Endodermal cell (in vitro differentiated cells): ENCODE measurements around the gene ASNSD1. TPM values are rescaled to one million over a fixed set of nuclear protein-coding genes. Genes with fewer than 3 reads are reported as not detected.
A peak's percentile ranks its signal among the peaks of the same experiment; 100 is the strongest.
"Not testable (repeated sequence)": the region's sequence is repeated elsewhere in the genome, so short reads cannot be mapped to it uniquely, and the experiment has no call there.

ENCODE experiments used
- DNase-seq: peaks from one replicate; pipeline ENCODE4 v3.0.0-alpha.2; 2017
- H3K27ac ChIP-seq: 2 replicates; pipeline ENCODE4 v1.5.1; 2013; ENCODE audit warnings: mild to moderate bottlenecking, low read depth, low read length, moderate library complexity
- H3K27me3 ChIP-seq: 2 replicates; pipeline ENCODE4 v1.6.1; 2013; ENCODE audit warnings: mild to moderate bottlenecking, low read length, moderate library complexity; ENCODE audit not compliant: insufficient read depth, control insufficient read depth, poor library complexity, severe bottlenecking
- H3K36me3 ChIP-seq: 2 replicates; pipeline ENCODE4 v1.7.0; 2013; ENCODE audit warnings: mild to moderate bottlenecking, low read length, moderate library complexity; ENCODE audit not compliant: control insufficient read depth, insufficient read depth
- H3K4me1 ChIP-seq: one replicate; pipeline ENCODE4 v1.7.0; 2013; ENCODE audit warnings: low read length; ENCODE audit not compliant: control insufficient read depth, insufficient read depth
- H3K4me3 ChIP-seq: 2 replicates; pipeline ENCODE4 v1.5.1; 2013; ENCODE audit warnings: mild to moderate bottlenecking, low read length, moderate library complexity
- H3K9ac ChIP-seq: 2 replicates; pipeline ENCODE4 v1.6.1; 2013; ENCODE audit warnings: mild to moderate bottlenecking, low read length, moderate library complexity; ENCODE audit not compliant: poor library complexity, severe bottlenecking; ENCODE audit errors: extremely low read depth
- H3K9me3 ChIP-seq: 2 replicates; pipeline ENCODE4 v1.6.1; 2013; ENCODE audit warnings: mild to moderate bottlenecking, low read length, moderate library complexity; ENCODE audit not compliant: control insufficient read depth
- H3K27ac Mint-ChIP-seq: 2 replicates; pipeline ENCODE4 v1.8.0; 2020; ENCODE audit warnings: mixed read lengths
- H3K27me3 Mint-ChIP-seq: 2 replicates; pipeline ENCODE4 v1.8.0; 2021; ENCODE audit warnings: mild to moderate bottlenecking, mixed read lengths; ENCODE audit not compliant: insufficient read depth
- H3K36me3 Mint-ChIP-seq: 2 replicates; pipeline ENCODE4 v1.8.0; 2020; ENCODE audit warnings: low read depth, mixed read lengths
- H3K4me1 Mint-ChIP-seq: 2 replicates; pipeline ENCODE4 v1.8.0; 2020; ENCODE audit warnings: mixed read lengths
- H3K4me3 Mint-ChIP-seq: 2 replicates; pipeline ENCODE4 v1.8.0; 2020; ENCODE audit warnings: mild to moderate bottlenecking, moderate library complexity, mixed read lengths
- H3K9me3 Mint-ChIP-seq: 2 replicates; pipeline ENCODE4 v1.8.0; 2020; ENCODE audit warnings: mild to moderate bottlenecking, mixed read lengths
- CTCF ChIP-seq: fragments of 200-600 bp; sonication (generic); conservative IDR thresholded peaks from 2 replicates; pipeline ENCODE4 v1.5.0; 2021; ENCODE audit warnings: antibody characterized with exemption, mild to moderate bottlenecking
- WGBS, 2 experiments: methylation state at CpG; one replicate each; pipeline versions ENCODE4 v1.1.5 to v1.1.7; 2013; ENCODE audit warnings: missing lambda C conversion rate in 2 of 2, mixed read lengths in 1 of 2; ENCODE audit not compliant: insufficient coverage in 1 of 2, insufficient read length in 1 of 2; 5-methylcytosine and 5-hydroxymethylcytosine counted together
- total RNA-seq, 2 donors: library from RNA; stranded (reverse); fragmentation: NEBNext Ultra II Directional in 1 of 2; extraction: Animal tissue kit (Norgen Biotek cat#: 25700) in 1 of 2; gene quantifications; 2 replicates in 1 of 2; 3 replicates in 1 of 2; pipeline ENCODE4 v1.2.1, GENCODE V29; 2021

ASNSD1 gene
- total RNA-seq, 2 donors from 2014 or later, result 43.3 to 56.2 TPM

DNA sequence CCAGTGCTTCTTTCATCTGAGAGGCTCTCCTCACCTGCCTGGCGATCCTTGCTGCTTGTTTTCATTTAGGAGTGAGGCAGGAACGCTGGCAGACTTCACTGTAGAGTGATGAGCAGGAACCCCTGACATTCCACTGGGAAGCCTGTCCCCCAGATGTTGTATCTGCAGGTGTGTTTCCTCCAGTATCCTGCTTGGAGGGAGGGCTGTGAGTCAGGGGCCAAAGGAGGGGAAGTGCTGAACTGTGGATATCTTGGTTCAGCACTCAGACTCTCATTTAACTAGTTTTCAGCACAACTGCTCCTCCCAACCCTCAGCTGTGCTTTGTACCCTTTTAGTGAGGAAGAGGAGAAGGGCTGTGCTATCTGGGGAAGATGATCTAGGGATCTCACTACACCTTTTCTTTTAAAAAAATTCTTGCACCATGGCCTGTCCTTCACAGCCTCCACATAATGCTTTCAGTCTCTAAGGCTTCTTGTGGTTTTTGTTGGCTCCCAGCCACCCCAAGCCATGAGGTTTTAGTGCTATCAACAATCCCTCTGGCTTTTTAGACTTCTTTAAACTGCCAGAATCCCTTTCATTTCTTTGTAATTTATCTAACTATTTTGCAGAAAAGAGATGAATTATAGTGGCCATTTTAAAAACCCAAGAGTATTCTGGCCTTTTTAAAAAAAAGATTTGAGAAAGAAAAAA is 24.4 kb downstream of the ASNSD1 start:
- Mint-ChIP-seq H3K36me3 (peaks cover 3% of the 10 kb centered on the region), H3K27me3 (no peaks in the 10 kb centered on the region), H3K27ac (no peak overlapping the region), H3K9me3 (no peaks in the 10 kb centered on the region), H3K4me1 (peaks cover 4% of the 10 kb centered on the region), H3K4me3 (no peak overlapping the region)
- Histone ChIP-seq H3K4me3 (no peak overlapping the region), H3K4me1 (no peaks in the 10 kb centered on the region), H3K27me3 (no peaks in the 10 kb centered on the region), H3K27ac (no peak overlapping the region), H3K9ac (no peak overlapping the region), H3K36me3 (no peaks in the 10 kb centered on the region), H3K9me3 (no peaks in the 10 kb centered on the region)
- 68 to 71% methylated on average over 1 to 2 of the region's 2 CpGs for WGBS, 2 experiments
- peak; percentile 56 for DNase-seq
- TF ChIP-seq CTCF, result no peak

- H3K27ac ChIP-seq, H3K9me3 Mint-ChIP-seq, H3K27me3 Mint-ChIP-seq, H3K9me3 ChIP-seq, H3K4me3 Mint-ChIP-seq, H3K27me3 ChIP-seq, H3K4me1 ChIP-seq, H3K4me1 Mint-ChIP-seq, H3K36me3 Mint-ChIP-seq, H3K36me3 ChIP-seq, H3K4me3 ChIP-seq, DNase-seq, H3K27ac Mint-ChIP-seq, H3K9ac ChIP-seq: not testable (repeated sequence)
- 85% methylated on average over 1 of the region's 1 CpG; no CpG with 5 or more reads in 1 of the 2 experiments for WGBS, 2 experiments
Measured at GRCh38 chr2:189687796-189688195, 26.5 kb downstream of the ASNSD1 start.

DNA sequence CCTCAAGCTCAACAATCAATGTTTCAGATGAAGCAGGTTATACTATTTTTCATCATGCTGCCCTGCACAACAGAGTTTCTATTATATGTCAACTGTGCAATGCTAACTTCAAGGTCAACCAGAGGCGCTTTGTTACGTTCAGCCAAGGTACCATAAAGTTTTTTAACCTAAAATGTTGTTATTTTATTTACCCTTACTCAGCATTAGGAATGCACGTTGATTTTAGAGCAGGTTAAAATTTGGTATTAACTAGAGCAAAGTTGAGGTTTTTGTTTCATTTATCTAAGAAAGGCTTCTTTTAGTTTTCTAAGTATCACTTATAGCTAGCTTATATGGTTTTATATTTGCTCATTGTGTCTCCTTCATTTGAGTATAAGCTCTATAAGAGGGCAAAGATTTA is 35.0 kb downstream of the ASNSD1 start:
- H3K36me3 Mint-ChIP-seq, result no peaks in the 10 kb centered on the region
- no peaks in the 10 kb centered on the region for H3K9me3 Mint-ChIP-seq
- Histone ChIP-seq H3K4me1 (no peaks in the 10 kb centered on the region), H3K9ac (no peak overlapping the region), H3K27ac (no peak overlapping the region), H3K27me3 (no peaks in the 10 kb centered on the region), H3K36me3 (no peaks in the 10 kb centered on the region), H3K9me3 (peaks cover 3% of the 10 kb centered on the region), H3K4me3 (no peak overlapping the region)
- H3K4me1 Mint-ChIP-seq, result peaks cover 2% of the 10 kb centered on the region
- no peak for DNase-seq
- no peak overlapping the region for H3K27ac Mint-ChIP-seq
- WGBS, 2 experiments, result 94% methylated on average over 3 of the region's 3 CpGs; no CpG with 5 or more reads in 1 of the 2 experiments
- no peak overlapping the region for H3K4me3 Mint-ChIP-seq
- no peaks in the 10 kb centered on the region for H3K27me3 Mint-ChIP-seq
- no peak for TF ChIP-seq CTCF
